Measurements from ENCODE around the gene NR3C2.
A peak's percentile ranks its signal among the peaks of the same experiment; 100 is the strongest.

NR3C2 gene

GRCh38 chr4:148441986-148442831, at the start of gene NR3C2:
Gene NR3C2, minus strand, starts transcription at chr4:148442414.
- H3K27me3 ChIP-seq (ENCODE audit: insufficient read depth, low read length, poor library complexity) = peaks cover 18% of the 10 kb centered on the region
- H3K4me2 ChIP-seq (ENCODE audit: insufficient read depth, low read length) = peak within 1 kb of the TSS; percentile 91
- no peaks in the 10 kb centered on the region for H3K79me2 ChIP-seq (ENCODE audit: insufficient read depth, low read length)
- peaks cover 19% of the 10 kb centered on the region for H3K4me1 ChIP-seq (ENCODE audit: insufficient read depth, low read length)
- DNase-seq (peak; percentile 95), ATAC-seq (ENCODE audit: insufficient read depth, low read depth) (peak; percentile 97)
- H4K20me1 ChIP-seq (ENCODE audit: insufficient read depth, low read length) = no peaks in the 10 kb centered on the region
- peak within 1 kb of the TSS; percentile 96 for H2AFZ ChIP-seq (ENCODE audit: low read depth, low read length)
- no peak for TF ChIP-seq CTCF (IDR thresholded peaks at IDR 0.05; ENCODE audit: borderline replicate concordance, extremely low read depth, low read length, poor library complexity, severe bottlenecking)
- peak; percentile 29 for TF ChIP-seq EZH2 (IDR thresholded peaks at IDR 0.05; ENCODE audit: borderline replicate concordance, low read depth, low read length, severe bottlenecking)
- peak within 1 kb of the TSS; percentile 69; the same call in 1 of the 2 replicates for H3K27ac ChIP-seq (ENCODE audit: low read length)
- peak within 1 kb of the TSS; percentile 44 to 89; a peak in 3 of 4 replicates for H3K4me3 ChIP-seq (ENCODE audit: low read depth in 1 of 2, low read length in 2 of 2)
- H3K9ac ChIP-seq (ENCODE audit: low read depth, low read length) = peak within 1 kb of the TSS; percentile 71
- H3K9me3 ChIP-seq (ENCODE audit: insufficient read depth, low read length, severe bottlenecking) = no peaks in the 10 kb centered on the region
- no peaks in the 10 kb centered on the region for H3K36me3 ChIP-seq (ENCODE audit: insufficient read depth, low read length)

GRCh38 chr4:148487181-148487580, 45.0 kb upstream of the NR3C2 start:
- H3K27ac ChIP-seq (ENCODE audit: low read length) = no peak overlapping the region
- no peak overlapping the region for H3K4me2 ChIP-seq (ENCODE audit: insufficient read depth, low read length)
- H2AFZ ChIP-seq (ENCODE audit: low read depth, low read length) = no peak overlapping the region
- H3K4me1 ChIP-seq (ENCODE audit: insufficient read depth, low read length) = no peaks in the 10 kb centered on the region
- no peaks in the 10 kb centered on the region for H3K27me3 ChIP-seq (ENCODE audit: insufficient read depth, low read length, poor library complexity)
- no peak overlapping the region for H3K9ac ChIP-seq (ENCODE audit: low read depth, low read length)
- no peaks in the 10 kb centered on the region for H3K36me3 ChIP-seq (ENCODE audit: insufficient read depth, low read length)
- no peaks in the 10 kb centered on the region for H3K79me2 ChIP-seq (ENCODE audit: insufficient read depth, low read length)
- DNase-seq = no peak
- no peak overlapping the region for H3K4me3 ChIP-seq (ENCODE audit: low read depth in 1 of 2, low read length in 2 of 2)
- H3K9me3 ChIP-seq (ENCODE audit: insufficient read depth, low read length, severe bottlenecking) = no peaks in the 10 kb centered on the region
- no peaks in the 10 kb centered on the region for H4K20me1 ChIP-seq (ENCODE audit: insufficient read depth, low read length)
- TF ChIP-seq EZH2 (IDR thresholded peaks at IDR 0.05; ENCODE audit: borderline replicate concordance, low read depth, low read length, severe bottlenecking) (no peak), CTCF (IDR thresholded peaks at IDR 0.05; ENCODE audit: borderline replicate concordance, extremely low read depth, low read length, poor library complexity, severe bottlenecking) (no peak)
- no peak for ATAC-seq (ENCODE audit: insufficient read depth, low read depth)

GRCh38 chr4:148481636-148482035, 39.4 kb upstream of the NR3C2 start:
- Histone ChIP-seq H3K4me2 (ENCODE audit: insufficient read depth, low read length) (no peak overlapping the region), H3K9ac (ENCODE audit: low read depth, low read length) (no peak overlapping the region), H4K20me1 (ENCODE audit: insufficient read depth, low read length) (no peaks in the 10 kb centered on the region), H2AFZ (ENCODE audit: low read depth, low read length) (no peak overlapping the region), H3K27me3 (ENCODE audit: insufficient read depth, low read length, poor library complexity) (no peaks in the 10 kb centered on the region), H3K9me3 (ENCODE audit: insufficient read depth, low read length, severe bottlenecking) (no peaks in the 10 kb centered on the region), H3K4me3 (ENCODE audit: low read depth in 1 of 2, low read length in 2 of 2) (no peak overlapping the region), H3K27ac (ENCODE audit: low read length) (no peak overlapping the region), H3K4me1 (ENCODE audit: insufficient read depth, low read length) (no peaks in the 10 kb centered on the region), H3K79me2 (ENCODE audit: insufficient read depth, low read length) (no peaks in the 10 kb centered on the region), H3K36me3 (ENCODE audit: insufficient read depth, low read length) (no peaks in the 10 kb centered on the region)
- ATAC-seq (ENCODE audit: insufficient read depth, low read depth) = no peak
- no peak for TF ChIP-seq CTCF (IDR thresholded peaks at IDR 0.05; ENCODE audit: borderline replicate concordance, extremely low read depth, low read length, poor library complexity, severe bottlenecking)
- TF ChIP-seq EZH2 (IDR thresholded peaks at IDR 0.05; ENCODE audit: borderline replicate concordance, low read depth, low read length, severe bottlenecking) = no peak
- no peak for DNase-seq
